ENCODE data around the gene IFT43.
"Not testable (repeated sequence)": the region's sequence is repeated elsewhere in the genome, so short reads cannot be mapped to it uniquely, and the experiment has no call there.

The IFT43 gene

GRCh38 chr14:75981426-75982265 is 3.9 kb upstream of the IFT43 start, which contains the start of gene TGFB3:
TSS of gene TGFB3 (minus strand) at chr14:75981995. CDS start at chr14:75980893, 1,102 bp downstream.
- no peak for DNase-seq

- DNase-seq, result peak in 1 of 2 experiments; percentile 2
These were observed 3.1 kb upstream of the IFT43 start for GRCh38 chr14:75982266-75983018.

- no peak for DNase-seq
These were observed 2.6 kb upstream of the IFT43 start for GRCh38 chr14:75983019-75983358.

- DNase-seq, result no peak
These were observed 889 bp upstream of the IFT43 start for GRCh38 chr14:75984674-75985073.

GRCh38 chr14:75986439-75986765 is 839 bp downstream of the IFT43 start:
- DNase-seq, result no peak

- DNase-seq, result no peak
These were observed 1.8 kb downstream of the IFT43 start for GRCh38 chr14:75987201-75987970.

GRCh38 chr14:75989134-75989533 is 3.6 kb downstream of the IFT43 start:
- DNase-seq, result no peak

- no peak for DNase-seq
These were observed 4.7 kb downstream of the IFT43 start for GRCh38 chr14:75990297-75990696.

- no peak for DNase-seq
These were observed 6.2 kb downstream of the IFT43 start for GRCh38 chr14:75991753-75992152.

GRCh38 chr14:75993567-75994041 is 8.0 kb downstream of the IFT43 start:
- DNase-seq, result no peak

GRCh38 chr14:75995372-75996041 is 9.9 kb downstream of the IFT43 start:
- no peak for DNase-seq

- DNase-seq, result no peak
These were observed 10.9 kb downstream of the IFT43 start for GRCh38 chr14:75996488-75996887.

- no peak for DNase-seq
These were observed 14.1 kb downstream of the IFT43 start for GRCh38 chr14:75999511-76000190.

- no peak for DNase-seq
These were observed 16.8 kb downstream of the IFT43 start for GRCh38 chr14:76002383-76002782.

GRCh38 chr14:76006253-76006652 is 20.7 kb downstream of the IFT43 start:
- no peak for DNase-seq

GRCh38 chr14:76007379-76007778 is 21.8 kb downstream of the IFT43 start:
- no peak for DNase-seq

- DNase-seq, result no peak
These were observed 22.3 kb downstream of the IFT43 start for GRCh38 chr14:76007852-76008251.

- DNase-seq, result not testable (repeated sequence)
These were observed 24.1 kb downstream of the IFT43 start for GRCh38 chr14:76009627-76010026.

- no peak for DNase-seq
These were observed 26.4 kb downstream of the IFT43 start for GRCh38 chr14:76011930-76012329.

- DNase-seq, result no peak
These were observed 26.8 kb downstream of the IFT43 start for GRCh38 chr14:76012354-76012753.

- no peak for DNase-seq
These were observed 29.6 kb downstream of the IFT43 start for GRCh38 chr14:76015191-76015590.

GRCh38 chr14:76015668-76016067 is 30.1 kb downstream of the IFT43 start:
- no peak for DNase-seq
